Suppressor macrophage treated with lipopolysaccharide for 4 hours (primary cell): ENCODE data around the gene TP53TG5.

ENCODE experiments used
- DNase-seq: peaks from one replicate; pipeline ENCODE4 v3.0.0-alpha.2; 2020

TP53TG5 gene

GRCh38 chr20:45344168-45344860 lies 33.8 kb downstream of the TP53TG5 start:
- peak; percentile 84 for DNase-seq

DNA sequence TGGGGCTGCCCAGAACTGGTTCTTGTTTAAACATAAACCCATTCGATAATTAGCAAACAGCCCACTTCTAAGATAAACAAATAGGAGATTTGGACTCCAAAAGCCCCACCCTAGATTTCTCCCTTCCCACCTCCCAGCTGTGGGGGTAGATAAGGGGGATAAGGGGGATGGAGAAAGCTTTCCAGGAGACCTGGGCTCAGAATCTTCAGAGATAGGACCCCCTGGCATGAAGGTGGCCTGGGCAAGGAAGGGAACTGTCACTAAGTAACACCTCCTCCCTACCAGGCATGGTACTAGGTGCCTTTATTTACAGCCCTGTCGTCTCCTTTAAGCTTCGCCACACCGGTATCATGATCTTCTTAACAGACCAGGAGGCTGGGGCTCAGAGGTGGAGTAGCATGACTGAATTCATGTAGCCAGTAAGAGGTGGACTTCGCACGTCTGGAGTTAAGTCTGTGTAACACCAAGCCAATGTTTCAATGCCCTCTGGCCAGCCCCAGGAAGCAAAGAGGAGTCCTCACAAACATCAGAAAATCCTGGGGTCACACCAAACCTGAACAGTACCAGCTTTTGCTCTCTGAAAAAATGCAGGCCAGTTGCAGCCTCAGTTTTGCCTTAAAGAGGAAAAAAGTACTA lies 34.5 kb downstream of the TP53TG5 start:
- DNase-seq: no peak

DNA sequence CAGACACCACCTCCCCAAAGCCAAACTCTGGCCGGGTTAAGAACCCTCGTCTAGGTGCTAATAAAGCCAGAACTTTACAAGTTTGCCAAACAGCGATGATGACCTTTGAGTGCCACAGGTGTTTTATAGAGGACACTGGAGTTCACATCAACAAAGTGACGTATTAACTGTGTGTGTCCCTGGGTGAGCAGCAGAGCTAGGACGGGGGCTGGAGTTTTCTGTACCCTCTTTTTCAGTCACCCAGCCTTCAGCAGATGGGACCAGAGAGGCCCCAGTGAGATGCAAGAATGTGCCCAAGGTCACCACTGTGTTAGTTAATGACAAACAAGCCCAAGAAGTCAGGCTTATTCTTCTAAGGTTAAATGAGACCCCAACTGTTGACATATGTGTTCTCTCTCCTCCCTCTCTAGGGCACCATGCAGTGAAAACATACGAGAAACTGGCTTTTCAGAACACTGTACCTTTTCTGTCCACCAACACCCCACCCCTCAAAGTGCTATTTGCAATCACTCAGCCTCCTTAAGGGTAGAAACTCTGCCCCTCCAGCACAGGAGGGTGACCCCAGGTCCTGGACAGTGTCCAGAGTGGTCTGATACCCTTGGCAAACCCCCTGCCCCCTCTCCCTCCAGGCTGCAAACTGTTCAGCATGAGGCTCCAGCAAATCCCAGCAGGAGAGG lies 35.1 kb downstream of the TP53TG5 start:
- no peak for DNase-seq

- DNase-seq: no peak
These were observed 35.9 kb downstream of the TP53TG5 start for GRCh38 chr20:45341939-45342854.

DNA sequence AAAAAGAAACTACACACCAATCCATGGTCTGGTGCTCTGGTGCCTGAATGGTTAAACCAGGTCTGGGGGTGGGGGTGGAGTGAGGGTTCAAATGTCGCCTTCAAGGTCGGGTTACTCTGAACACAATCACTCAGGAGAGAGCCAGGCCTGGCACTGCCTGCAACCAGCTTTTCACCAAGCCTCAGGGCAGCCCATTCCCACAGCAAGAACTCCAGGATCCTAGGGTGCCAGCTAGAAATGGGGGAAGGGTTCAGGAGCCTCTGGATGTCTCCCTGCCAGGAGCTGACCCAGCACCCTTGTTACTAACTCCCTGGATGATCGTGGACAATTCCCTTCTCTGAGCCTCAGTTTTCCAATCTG lies 36.6 kb downstream of the TP53TG5 start:
- no peak for DNase-seq

- DNase-seq: no peak
These were observed 37.2 kb downstream of the TP53TG5 start for GRCh38 chr20:45340951-45341350.

GRCh38 chr20:45340236-45340847 lies 37.8 kb downstream of the TP53TG5 start:
- DNase-seq: no peak

GRCh38 chr20:45339799-45340198 lies 38.3 kb downstream of the TP53TG5 start:
- no peak for DNase-seq

DNA sequence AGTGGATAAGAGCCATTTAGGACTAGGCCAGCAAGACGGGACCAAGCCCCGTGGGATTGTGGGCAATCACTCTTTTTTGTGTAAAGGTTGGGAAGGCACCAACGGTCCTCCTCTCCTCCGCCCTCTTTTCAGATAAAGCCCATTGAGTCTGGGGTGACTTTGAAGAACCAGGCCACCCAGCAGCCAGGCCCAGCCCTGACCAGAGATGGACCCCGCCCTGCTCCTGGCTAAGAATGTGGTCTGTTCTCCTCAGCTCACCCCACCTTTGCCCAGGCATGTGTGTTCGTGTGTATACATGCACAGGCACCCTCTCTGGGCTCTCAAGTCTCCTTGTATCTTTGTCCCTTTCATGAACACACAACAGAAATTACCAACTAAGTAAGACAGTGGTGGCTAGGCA lies 39.0 kb downstream of the TP53TG5 start:
- DNase-seq: no peak

- no peak for DNase-seq
These were observed 39.7 kb downstream of the TP53TG5 start for GRCh38 chr20:45338121-45339030.

DNA sequence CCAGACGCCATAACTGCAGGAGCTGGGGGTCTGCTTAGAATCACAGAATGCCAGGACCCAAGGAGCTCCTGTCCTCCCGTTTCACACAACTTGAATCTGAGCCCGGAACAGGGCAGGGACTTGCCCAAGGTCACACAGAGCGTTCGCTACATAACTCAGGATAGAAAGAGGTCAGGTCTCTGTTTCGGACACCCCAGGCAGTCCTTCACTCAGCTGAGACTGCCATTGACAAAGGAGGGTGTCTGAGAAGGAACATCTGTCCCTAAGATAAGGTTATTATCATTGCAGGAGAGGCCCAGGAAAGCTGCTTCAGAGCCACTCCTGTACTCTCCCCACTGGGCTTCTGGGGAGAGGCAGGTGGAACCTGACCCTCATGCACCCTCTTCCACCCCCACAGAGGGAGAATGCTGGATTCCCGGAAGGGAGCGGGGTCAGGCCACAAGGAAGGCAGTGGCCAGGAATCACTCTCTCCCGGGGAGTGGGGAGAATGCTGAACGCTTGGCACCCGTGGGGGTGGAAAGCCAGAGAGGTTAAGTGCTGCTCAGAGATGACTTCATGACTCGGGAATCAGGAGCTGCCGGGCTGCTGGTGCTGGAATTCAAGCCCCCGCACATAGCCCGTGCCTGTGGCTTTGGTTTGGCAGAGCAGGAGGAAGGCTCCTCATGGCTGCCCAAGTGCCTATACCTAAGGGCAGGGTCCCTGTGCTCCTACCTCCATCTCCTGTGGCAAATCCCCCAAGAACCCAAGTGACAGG lies 40.6 kb downstream of the TP53TG5 start:
- DNase-seq: no peak

DNA sequence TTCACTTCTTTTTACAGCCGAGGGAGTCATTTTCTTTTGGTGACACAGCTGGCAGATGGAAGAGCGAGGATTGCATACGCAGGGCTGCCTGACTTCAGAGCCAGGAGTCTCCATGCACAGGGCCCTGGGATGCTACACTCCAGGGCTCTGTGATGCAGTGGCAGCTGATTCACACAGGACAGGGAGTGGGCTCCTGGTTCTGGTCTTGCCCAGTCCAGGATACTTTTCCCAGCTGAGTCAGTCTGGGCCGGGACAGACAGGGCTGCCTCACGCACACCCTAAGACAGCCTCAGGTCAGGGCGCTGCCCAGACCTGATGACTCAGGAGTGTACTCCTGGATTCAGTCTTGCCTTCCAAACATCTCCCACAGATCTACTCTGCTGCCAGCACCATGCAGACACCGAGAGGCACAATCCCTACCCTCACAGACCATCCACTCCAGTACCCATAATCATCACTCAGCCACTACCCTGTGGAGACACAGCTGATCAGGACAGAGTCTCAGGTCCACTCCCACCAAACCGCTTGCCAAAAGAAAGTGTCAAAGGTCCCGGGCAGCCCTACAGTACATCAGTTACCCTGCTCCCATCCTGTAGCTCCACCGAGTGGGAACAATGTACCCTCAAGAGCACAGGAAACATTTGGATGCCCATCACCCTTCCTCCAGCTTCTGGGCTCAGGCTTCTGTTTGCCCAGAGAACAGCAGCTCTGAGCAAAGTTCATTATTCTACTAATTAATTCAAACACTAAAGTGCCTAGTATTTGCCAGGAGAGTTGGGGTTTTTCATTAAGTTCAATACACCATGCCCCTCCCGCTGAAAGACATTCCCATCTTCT lies 41.4 kb downstream of the TP53TG5 start:
- DNase-seq: no peak

- DNase-seq: no peak
These were observed 47.6 kb downstream of the TP53TG5 start for GRCh38 chr20:45330476-45330875.

GRCh38 chr20:45329497-45330319 lies 48.4 kb downstream of the TP53TG5 start:
- no peak for DNase-seq

DNA sequence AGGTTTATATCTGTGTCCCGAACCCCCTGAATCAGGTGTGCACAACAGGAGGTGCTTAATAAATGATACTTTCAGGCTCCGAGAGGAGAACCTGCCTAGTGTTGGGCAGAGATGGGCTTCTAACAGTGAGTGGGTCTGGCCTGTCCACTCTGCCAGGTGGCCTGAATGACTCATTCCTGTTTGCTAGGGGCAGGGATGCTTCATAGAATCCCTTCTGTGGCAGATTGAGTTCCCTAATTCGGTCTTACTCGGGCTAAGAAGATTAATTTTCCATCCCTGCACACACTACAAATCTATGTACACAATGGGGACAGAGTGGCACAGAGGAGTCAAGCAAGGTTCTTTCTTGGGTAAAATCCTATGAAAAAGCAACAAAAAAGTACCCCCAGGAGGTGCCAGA lies 49.7 kb downstream of the TP53TG5 start:
- DNase-seq: no peak

DNA sequence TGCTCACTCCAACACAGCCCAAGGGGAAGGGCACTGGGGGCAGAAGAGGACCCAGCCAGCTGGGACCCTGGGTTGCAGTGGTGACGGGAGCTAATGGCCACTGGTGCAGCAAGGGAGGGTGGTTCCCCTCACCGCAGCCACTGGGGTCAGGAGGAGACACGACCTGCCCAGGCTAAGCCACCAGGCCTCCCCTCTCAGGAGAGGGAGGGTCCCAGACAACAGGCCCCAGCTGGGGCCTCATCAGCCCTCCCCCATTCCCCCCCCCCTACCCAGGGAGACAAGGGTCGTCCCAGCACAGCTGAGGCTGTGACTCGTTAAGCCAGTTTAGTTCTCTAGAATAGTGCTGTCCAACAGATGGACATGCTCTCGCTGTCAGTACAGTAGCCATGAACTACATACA lies 52.8 kb downstream of the TP53TG5 start:
- no peak for DNase-seq

- no peak for DNase-seq
These were observed 54.4 kb downstream of the TP53TG5 start for GRCh38 chr20:45323731-45324130.

- DNase-seq: peak; percentile 88
These were observed 55.2 kb downstream of the TP53TG5 start for GRCh38 chr20:45322952-45323383.
